Transverse colon (tissue), 3 donors: Measurements from ENCODE around the gene CSNK1G1.

Experiments used
- CTCF ChIP-seq, 5 experiments: fragments of 200-600 bp in 3 of 5; fragments of 450-650 bp in 2 of 5; sonication (generic) in 3 of 5; IDR thresholded peaks; 1 replicate in 2 of 5; 2 replicates in 3 of 5; pipeline ENCODE4 v1.5.1; 2016 to 2017; ENCODE audit warnings: antibody characterized with exemption in 5 of 5, inconsistent platforms in 3 of 5, mild to moderate bottlenecking in 2 of 5, moderate library complexity in 1 of 5
- EP300 ChIP-seq: sonication (generic); formaldehyde crosslinking; IDR thresholded peaks from one replicate; pipeline ENCODE4 v1.6.1; 2017; ENCODE audit warnings: antibody characterized with exemption, low read depth

GRCh38 chr15:64344651-64345294, 11.2 kb downstream of the CSNK1G1 start:
- TF ChIP-seq EP300: no peak
- no peak for TF ChIP-seq CTCF (IDR thresholded peaks at IDR 0.05)
